ENCODE measurements around the gene GLRX3.

The GLRX3 gene

DNA sequence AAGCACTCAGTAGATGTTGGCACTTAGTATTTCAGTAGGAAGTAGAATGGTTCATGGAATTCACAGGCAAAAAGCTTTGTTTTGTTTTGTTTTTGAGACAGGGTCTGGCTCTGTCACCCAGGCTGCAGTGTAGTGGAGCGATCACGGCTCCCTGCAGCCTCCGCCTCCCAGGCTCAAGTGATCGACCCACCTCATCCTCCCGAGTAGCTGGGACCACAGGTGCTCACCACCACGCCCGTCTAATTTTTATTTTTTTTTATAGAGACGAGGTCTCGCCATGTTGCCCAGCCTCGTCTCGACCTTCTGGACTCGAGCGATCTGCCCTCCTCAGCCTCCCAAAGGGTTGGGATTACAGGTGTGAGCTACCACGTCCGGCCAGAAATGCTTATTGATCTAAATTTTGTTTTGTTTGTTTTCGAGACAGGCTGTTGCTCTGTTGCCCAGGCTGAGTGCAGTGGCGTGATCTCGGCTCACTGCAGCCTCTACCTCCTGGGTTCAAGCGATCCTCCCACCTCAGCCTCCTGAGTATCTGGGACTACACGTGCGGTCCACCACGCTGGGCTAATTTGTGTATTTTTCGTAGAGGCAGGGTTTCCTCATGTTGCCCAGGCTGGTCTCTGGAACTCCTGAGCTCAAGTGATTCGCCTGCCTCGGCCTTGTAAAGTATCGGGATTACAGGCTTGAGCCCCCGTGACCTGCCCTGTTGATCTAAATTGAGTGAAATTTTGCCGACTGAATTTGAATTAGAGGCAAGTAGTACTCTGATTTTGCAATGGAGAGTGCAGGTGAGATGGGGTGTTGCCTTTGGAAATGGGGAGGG is 1.7 kb downstream of the GLRX3 start:
- DNase-seq (ENCODE audit: low read depth) = no peak

DNA sequence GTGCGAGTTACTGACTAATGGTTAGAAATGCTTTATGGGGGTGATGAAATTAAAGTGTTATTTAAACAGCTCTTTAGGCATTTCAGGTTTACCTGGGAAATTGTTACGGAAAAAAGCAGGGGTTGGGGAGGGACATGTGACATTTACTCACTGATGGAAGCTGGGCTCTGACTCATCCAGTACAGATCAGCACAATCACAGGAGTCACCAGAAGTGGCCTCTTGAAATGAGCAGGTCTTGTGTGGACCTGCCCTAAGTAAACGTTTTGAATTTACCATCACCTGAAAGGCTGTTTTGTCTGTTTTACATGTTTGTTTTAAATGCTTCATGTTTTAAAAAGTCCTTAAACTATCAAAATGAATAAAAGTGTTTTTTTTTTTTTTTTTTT is 2.3 kb downstream of the GLRX3 start:
- DNase-seq (ENCODE audit: low read depth) = no peak

- no peak for DNase-seq (ENCODE audit: low read depth)
Observed at GRCh38 chr10:130140425-130140824, 4.2 kb downstream of the GLRX3 start.

GRCh38 chr10:130141038-130141437 is 4.8 kb downstream of the GLRX3 start:
- DNase-seq (ENCODE audit: low read depth) = no peak

DNA sequence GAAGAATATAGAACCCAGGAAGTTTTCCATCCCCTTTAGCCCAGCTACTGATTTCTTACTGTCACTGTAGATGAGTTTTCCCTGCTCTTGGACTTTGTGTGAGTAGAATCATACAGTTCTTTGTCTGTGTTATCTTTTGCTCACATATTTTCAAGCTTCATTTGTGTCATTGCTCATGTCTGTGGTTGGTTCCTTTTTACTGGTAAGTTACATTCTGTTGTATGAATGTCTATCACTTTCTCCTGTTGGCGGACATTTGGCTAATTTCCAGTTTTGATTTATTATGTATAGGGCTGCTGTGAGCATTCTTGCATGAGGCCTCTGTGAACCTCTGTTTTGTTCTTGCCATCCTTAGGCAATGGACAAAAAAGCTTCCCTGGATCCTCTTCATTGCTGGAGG is 5.3 kb downstream of the GLRX3 start:
- DNase-seq (ENCODE audit: low read depth) = no peak

- DNase-seq (ENCODE audit: low read depth) = no peak
Observed at GRCh38 chr10:130141878-130142277, 5.7 kb downstream of the GLRX3 start.

- no peak for DNase-seq (ENCODE audit: low read depth)
Observed at GRCh38 chr10:130146042-130146441, 9.9 kb downstream of the GLRX3 start.

DNA sequence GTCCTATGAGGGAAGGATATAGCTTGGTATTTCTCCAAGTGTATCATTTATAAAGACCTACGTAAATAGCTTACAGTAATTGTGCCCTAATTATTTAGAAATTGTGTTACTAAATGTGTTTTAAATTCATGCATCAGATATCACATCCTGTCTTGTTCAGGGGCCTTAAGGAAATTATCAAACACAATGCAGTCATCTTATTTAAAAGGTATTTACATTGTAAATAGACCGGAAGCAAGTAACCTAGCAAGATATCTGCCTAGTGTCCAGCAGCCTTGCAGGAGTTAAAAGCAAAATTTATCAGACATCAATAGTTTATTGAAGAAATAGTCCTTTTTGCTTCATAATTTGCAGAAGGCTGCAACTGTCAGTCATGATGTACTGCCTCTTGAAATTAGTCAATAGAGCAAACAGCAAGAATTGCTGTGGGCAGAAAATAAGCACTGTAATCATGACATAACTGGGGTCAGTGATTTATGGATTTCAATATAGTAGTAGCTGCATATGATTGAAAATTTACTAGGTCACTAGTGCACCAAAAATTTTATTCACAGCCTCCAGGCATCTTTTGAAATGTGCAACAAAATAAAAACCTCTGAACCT is 23.1 kb downstream of the GLRX3 start:
- DNase-seq (ENCODE audit: low read depth) = no peak

GRCh38 chr10:130160775-130161174 is 24.6 kb downstream of the GLRX3 start:
- no peak for DNase-seq (ENCODE audit: low read depth)

- no peak for DNase-seq (ENCODE audit: low read depth)
Observed at GRCh38 chr10:130161331-130161730, 25.1 kb downstream of the GLRX3 start.

DNA sequence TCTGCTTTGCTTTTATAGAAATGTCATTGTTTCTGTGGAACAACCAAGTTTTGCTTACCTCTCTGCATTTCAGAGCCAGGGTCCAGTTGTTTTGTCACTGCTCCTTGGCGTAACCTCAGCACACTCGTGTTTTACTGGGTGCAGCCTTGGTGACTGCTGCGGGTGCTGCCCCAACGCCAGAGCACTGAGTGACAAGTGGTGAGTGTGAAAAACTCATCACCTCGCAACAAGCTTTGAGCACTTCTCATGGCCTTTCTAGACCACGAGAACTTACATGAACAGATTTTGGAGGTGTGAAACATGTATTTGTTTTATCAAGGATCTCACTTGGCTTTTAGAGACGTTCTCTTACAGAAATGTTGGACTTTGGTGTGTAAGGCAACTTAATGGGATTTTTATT is 31.0 kb downstream of the GLRX3 start:
- no peak for DNase-seq (ENCODE audit: low read depth)

GRCh38 chr10:130167707-130168106 is 31.5 kb downstream of the GLRX3 start:
- no peak for DNase-seq (ENCODE audit: low read depth)

GRCh38 chr10:130169136-130169859 is 33.1 kb downstream of the GLRX3 start:
- no peak for DNase-seq (ENCODE audit: low read depth)

- no peak for DNase-seq (ENCODE audit: low read depth)
Observed at GRCh38 chr10:130171196-130171595, 35.0 kb downstream of the GLRX3 start.

GRCh38 chr10:130174328-130174727 is 38.1 kb downstream of the GLRX3 start:
- no peak for DNase-seq (ENCODE audit: low read depth)

GRCh38 chr10:130175074-130175473 is 38.9 kb downstream of the GLRX3 start:
- no peak for DNase-seq (ENCODE audit: low read depth)

DNA sequence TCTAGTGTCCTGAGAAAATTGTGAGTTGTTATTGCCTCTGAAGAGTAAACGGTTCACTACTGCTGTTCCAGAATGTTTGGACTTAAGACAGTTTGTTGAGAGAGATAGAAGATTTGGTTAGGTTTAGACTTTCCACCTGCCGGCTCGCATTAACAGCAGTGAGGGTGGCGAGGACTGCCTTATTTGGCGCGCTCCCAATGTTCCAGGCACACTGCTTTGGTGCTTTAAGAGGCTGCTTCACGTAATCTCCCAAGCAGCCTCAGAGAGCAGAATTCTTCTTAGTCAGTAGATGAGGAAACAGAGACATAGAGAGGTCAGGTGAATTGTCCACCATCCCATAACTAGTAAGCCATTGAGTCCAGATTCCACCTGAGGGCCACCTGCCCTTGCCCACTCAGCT is 41.1 kb downstream of the GLRX3 start:
- no peak for DNase-seq (ENCODE audit: low read depth)

DNA sequence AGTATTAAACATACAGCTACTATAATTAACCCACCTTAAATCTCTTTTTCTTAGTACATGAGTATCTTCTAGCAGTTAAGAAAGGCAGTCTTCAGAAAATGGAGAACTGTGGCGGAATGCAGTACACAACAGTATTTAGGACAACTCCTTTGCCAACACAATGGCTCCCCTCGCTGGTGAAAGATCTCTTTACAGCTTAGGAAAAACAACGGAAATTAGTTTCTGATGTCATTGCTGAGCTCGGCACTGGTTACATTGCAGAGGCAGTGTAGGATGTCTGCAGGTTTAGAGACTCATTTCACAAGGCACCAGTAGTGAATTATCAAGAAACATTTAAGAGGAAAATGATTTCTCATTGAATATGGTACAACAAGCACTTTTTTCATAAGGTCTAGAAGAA is 43.4 kb downstream of the GLRX3 start:
- DNase-seq (ENCODE audit: low read depth) = no peak

DNA sequence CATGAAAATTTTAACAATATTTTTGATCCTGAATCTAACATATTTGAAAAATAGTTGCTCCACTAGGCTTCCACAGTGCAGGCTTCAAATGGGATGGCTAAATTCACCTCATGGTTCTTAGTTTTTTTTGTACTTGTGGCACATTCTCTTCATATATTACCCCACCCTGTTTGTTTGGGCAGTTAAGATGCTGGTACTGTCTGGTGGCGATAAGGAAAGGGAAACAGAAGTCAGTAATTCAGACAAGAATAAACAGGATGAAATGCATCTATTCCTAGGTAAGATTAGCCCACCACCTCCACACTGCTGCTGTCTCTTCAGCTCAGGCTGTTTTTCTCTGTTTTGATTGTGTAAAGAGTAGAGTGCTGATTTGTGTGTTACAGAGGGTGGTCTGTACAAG is 44.2 kb downstream of the GLRX3 start:
- no peak for DNase-seq (ENCODE audit: low read depth)

DNA sequence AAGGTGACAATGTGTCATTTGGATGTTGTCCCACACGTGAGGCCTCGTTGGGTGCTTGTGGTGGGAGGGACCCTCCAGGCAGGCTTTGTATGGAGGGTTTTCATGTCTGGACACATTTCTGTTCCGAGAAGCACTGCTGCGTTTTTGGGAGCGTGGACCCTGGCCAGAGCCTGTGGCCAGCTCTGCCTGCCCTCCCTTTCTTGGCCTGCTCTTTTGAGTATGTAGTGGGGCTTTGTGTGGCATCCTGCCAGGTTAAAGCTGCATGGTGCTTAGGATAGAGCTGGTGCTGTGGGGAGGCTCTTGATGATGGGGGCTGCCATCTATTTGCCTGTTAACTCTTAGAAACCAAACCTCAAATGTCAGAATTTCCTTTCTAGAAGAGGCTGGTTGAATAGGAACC is 45.7 kb downstream of the GLRX3 start:
- DNase-seq (ENCODE audit: low read depth) = no peak

DNA sequence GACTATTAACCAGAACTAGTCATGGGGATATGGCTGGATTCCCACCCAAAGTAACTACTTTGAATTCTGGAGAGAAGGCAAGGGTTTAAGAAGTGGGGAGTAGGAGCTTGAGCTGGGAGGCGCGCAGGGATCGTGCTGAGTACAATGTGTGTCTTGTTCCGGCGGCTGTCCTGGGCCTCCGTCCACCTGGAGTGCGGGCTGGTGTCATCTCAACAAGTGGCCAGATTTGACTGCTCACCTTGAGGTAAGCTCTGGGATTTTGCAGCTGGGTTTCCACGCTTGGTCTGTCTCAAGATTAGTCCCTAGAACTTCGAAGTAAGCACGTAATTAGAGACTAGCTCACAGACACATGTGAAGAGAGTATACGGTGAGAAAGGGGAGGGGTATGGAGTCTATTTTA is 49.4 kb downstream of the GLRX3 start:
- DNase-seq (ENCODE audit: low read depth) = no peak

GRCh38 chr10:130188195-130189175 is 52.3 kb downstream of the GLRX3 start:
- DNase-seq (ENCODE audit: low read depth) = no peak

Data from activated T-cell treated with anti-CD3 and anti-CD28 coated beads for 48 hours (primary cell).